Kidney (tissue), 14 donors: Measurements from ENCODE around the gene ARSA. TPM values are rescaled to one million over a fixed set of nuclear protein-coding genes. Genes with fewer than 3 reads are reported as not detected.

ENCODE experiments used
- DNase-seq, 5 donors: peaks; one replicate each; pipeline ENCODE4 v3.0.0-alpha.2; 2013 to 2020
- FAIRE-seq: peaks from 2 replicates; lab custom pipeline; 2012; peaks lifted over from hg19 to GRCh38; lab: Jason Lieb, UNC
- H3K27ac ChIP-seq, 2 donors: one replicate each; pipeline ENCODE4 v1.7.0; 2013; ENCODE audit warnings: low read depth in 2 of 2, low read length in 2 of 2, inconsistent platforms in 1 of 2
- H3K27me3 ChIP-seq: one replicate; pipeline ENCODE4 v1.7.1; 2013; ENCODE audit warnings: low read length, inconsistent platforms; ENCODE audit not compliant: control insufficient read depth, insufficient read depth
- H3K36me3 ChIP-seq, 3 donors: one replicate each; pipeline versions ENCODE4 v1.7.0 to v1.7.1; 2013; ENCODE audit warnings: low read length in 3 of 3, control low read depth in 1 of 3, inconsistent platforms in 1 of 3; ENCODE audit not compliant: insufficient read depth in 3 of 3, control insufficient read depth in 2 of 3
- H3K4me1 ChIP-seq, 3 donors: one replicate each; pipeline versions ENCODE4 v1.7.0 to v1.7.1; 2013; ENCODE audit warnings: low read length in 3 of 3, inconsistent platforms in 1 of 3, low read depth in 1 of 3; ENCODE audit not compliant: control insufficient read depth in 2 of 3, insufficient read depth in 2 of 3
- H3K4me3 ChIP-seq, 3 donors: one replicate each; pipeline versions ENCODE4 v1.7.0 to v1.8.1; 2013; ENCODE audit warnings: low read length in 3 of 3, control low read depth in 1 of 3, inconsistent platforms in 1 of 3
- H3K9ac ChIP-seq, 3 donors: one replicate each; pipeline versions ENCODE4 v1.7.0 to v1.7.1; 2013; ENCODE audit warnings: low read length in 3 of 3, control low read depth in 1 of 3, inconsistent platforms in 1 of 3
- H3K9me3 ChIP-seq, 3 donors: one replicate each; pipeline versions ENCODE4 v1.7.0 to v1.7.1; 2013; ENCODE audit warnings: low read length in 3 of 3, control low read depth in 1 of 3, inconsistent platforms in 1 of 3; ENCODE audit not compliant: control insufficient read depth in 2 of 3, insufficient read depth in 1 of 3
- CTCF ChIP-seq: IDR thresholded peaks from 3 replicates; pipeline ENCODE4 v1.5.1; 2012; ENCODE audit warnings: mild to moderate bottlenecking, moderate library complexity, borderline replicate concordance; ENCODE audit not compliant: insufficient read depth; ENCODE audit errors: extremely low read depth
- intact Hi-C: fragments of 100-400 bp; cut with DNase I; formaldehyde crosslinking; loops from one replicate; pipeline ENCODE4 v1.11.1; 2022
- polyA plus RNA-seq: library from polyadenylated mRNA; stranded (reverse); fragments of 350-450 nt; fragmentation: Illumina TruSeq; extraction: RNeasy Lipid Tissue Mini Kit (QIAGEN cat#74804); gene quantifications from one replicate; pipeline ENCODE4 v1.2.3, GENCODE V29; 2014; ENCODE audit warnings: low read depth, low replicate concordance; ENCODE audit not compliant: insufficient read depth
- total RNA-seq: library from RNA; stranded (reverse); fragmentation: NEBNext Ultra II Directional; extraction: Animal tissue kit (Norgen Biotek cat#: 25700); gene quantifications from one replicate; pipeline ENCODE4 v1.2.1, GENCODE V29; 2021
- donor health status: control.
- donor health status: control.
- donor health status: control.
- donor health status: control.
- donor health status: control.
- donor health status: DM: yes; HTN: yes; CAD: no.
- donor health status: Normal renal cell carcinoma (clear cell type).

ARSA gene
- total and polyA plus RNA-seq, 2 donors from 2014 or later: 52.8 to 53.0 TPM

- intact Hi-C loops: no loop called here
- Histone ChIP-seq H3K36me3 (no peaks in the 10 kb centered on the region), H3K4me1 (no peaks in the 10 kb centered on the region), H3K27ac (no peak overlapping the region), H3K9ac (no peak overlapping the region), H3K27me3 (peaks cover 3% of the 10 kb centered on the region), H3K9me3 (no peaks in the 10 kb centered on the region), H3K4me3 (no peak overlapping the region)
- TF ChIP-seq CTCF: no peak
- FAIRE-seq (no peak), DNase-seq (no peak)
Measured at GRCh38 chr22:50635591-50635990, 7.6 kb upstream of the ARSA start.

- FAIRE-seq (no peak), DNase-seq (no peak)
- Histone ChIP-seq H3K36me3 (no peaks in the 10 kb centered on the region), H3K27me3 (peaks cover 3% of the 10 kb centered on the region), H3K4me3 (no peak overlapping the region), H3K9me3 (no peaks in the 10 kb centered on the region), H3K4me1 (peaks cover 2 to 3% (median 2%) of the 10 kb centered on the region in 3 donors), H3K9ac (no peak overlapping the region), H3K27ac (no peak overlapping the region)
- no peak for TF ChIP-seq CTCF
- intact Hi-C loops: no loop called here
Measured at GRCh38 chr22:50633771-50634170, 5.8 kb upstream of the ARSA start.

GRCh38 chr22:50633086-50633485 lies 5.1 kb upstream of the ARSA start:
- intact Hi-C loops: no loop called here
- Histone ChIP-seq H3K4me1 (peaks cover 5 to 8% (median 6%) of the 10 kb centered on the region in 3 donors), H3K27ac (no peak overlapping the region), H3K9me3 (no peaks in the 10 kb centered on the region), H3K27me3 (peaks cover 3% of the 10 kb centered on the region), H3K9ac (no peak overlapping the region), H3K4me3 (no peak overlapping the region), H3K36me3 (no peaks in the 10 kb centered on the region)
- FAIRE-seq (no peak), DNase-seq (no peak)
- TF ChIP-seq CTCF: no peak

- intact Hi-C loops: no loop called here
- H3K4me3 ChIP-seq: no peak overlapping the region
- FAIRE-seq: no peak
- no peaks in the 10 kb centered on the region for H3K9me3 ChIP-seq
- no peak overlapping the region for H3K9ac ChIP-seq
- no peaks in the 10 kb centered on the region for H3K36me3 ChIP-seq
- no peak overlapping the region for H3K27ac ChIP-seq
- TF ChIP-seq CTCF: no peak
- H3K27me3 ChIP-seq: peaks cover 3% of the 10 kb centered on the region
- H3K4me1 ChIP-seq: peaks cover 5 to 10% (median 6%) of the 10 kb centered on the region in 3 donors
- no peak for DNase-seq
Measured at GRCh38 chr22:50630376-50630775, 2.4 kb upstream of the ARSA start.
